Measurements from ENCODE around the gene GASK1A.

The GASK1A gene

DNA sequence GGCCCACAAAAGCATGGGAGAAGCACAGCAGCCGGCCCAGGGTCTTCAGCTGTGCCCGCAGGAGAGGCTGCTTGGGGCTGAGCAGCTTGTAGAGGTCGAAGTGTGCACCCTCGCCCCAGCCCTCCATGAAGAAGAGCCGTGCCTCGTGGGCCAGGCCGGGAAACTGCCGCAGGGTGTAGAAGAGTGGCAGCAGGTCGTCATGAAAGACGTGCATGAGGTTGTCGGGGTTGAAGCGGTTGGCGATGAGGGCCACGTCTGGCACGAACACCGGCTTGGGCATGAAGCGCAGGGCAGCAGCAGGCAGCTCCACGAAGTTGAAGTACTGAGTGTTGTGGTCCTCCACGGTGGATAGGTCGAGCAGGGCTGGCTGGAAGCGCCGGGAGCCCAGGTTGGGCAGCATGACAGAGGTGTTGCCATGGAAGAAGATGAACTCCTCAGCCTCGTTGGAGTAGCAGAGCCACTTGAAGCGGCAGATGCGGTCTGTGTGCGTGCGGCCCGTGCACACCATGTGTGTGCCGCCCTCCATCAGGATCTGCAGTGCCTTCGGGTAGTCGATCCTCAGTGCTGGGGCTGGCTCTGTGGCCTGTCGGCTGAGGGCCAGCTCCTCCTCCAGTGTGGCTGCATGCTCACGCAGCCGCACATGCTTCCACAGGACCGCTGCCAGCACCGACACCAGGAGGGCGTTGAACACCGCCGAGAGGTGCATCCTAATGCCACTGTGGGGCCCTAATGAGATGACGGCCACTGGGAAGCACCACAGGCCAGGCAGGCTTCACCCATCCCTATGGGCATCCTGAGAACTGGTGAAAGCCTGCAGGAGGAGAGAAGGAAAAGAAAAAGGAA is 101.8 kb downstream of the GASK1A start:
- no peak for TF ChIP-seq SNAI2 (CRISPR knock-in tag; IDR thresholded peaks at IDR 0.05)
- no peak for TF ChIP-seq RARB (CRISPR knock-in tag; IDR thresholded peaks at IDR 0.05)
- no peak for TF ChIP-seq PATZ1 (CRISPR knock-in tag; IDR thresholded peaks at IDR 0.05; ENCODE audit: borderline replicate concordance)
- no peak for TF ChIP-seq TOX (CRISPR knock-in tag; IDR thresholded peaks at IDR 0.05; ENCODE audit: borderline replicate concordance)
- no peak for TF ChIP-seq BACH2 (CRISPR knock-in tag; IDR thresholded peaks at IDR 0.05; ENCODE audit: borderline replicate concordance)
- no peak for TF ChIP-seq ZC3H10 (CRISPR knock-in tag; IDR thresholded peaks at IDR 0.05)
- TF ChIP-seq, protein P1, sequence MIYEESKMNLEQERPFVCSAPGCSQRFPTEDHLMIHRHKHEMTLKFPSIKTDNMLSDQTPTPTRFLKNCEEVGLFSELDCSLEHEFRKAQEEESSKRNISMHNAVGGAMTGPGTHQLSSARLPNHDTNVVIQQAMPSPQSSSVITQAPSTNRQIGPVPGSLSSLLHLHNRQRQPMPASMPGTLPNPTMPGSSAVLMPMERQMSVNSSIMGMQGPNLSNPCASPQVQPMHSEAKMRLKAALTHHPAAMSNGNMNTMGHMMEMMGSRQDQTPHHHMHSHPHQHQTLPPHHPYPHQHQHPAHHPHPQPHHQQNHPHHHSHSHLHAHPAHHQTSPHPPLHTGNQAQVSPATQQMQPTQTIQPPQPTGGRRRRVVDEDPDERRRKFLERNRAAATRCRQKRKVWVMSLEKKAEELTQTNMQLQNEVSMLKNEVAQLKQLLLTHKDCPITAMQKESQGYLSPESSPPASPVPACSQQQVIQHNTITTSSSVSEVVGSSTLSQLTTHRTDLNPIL (CRISPR knock-in tag; IDR thresholded peaks at IDR 0.05; ENCODE audit: low read depth), result no peak
- no peak for TF ChIP-seq PPARA (CRISPR knock-in tag; IDR thresholded peaks at IDR 0.05; ENCODE audit: borderline replicate concordance)
- TF ChIP-seq ZFP30 (CRISPR knock-in tag; IDR thresholded peaks at IDR 0.05), result no peak
- ATAC-seq, result no peak

GRCh38 chr3:43081796-43082195 is 102.7 kb downstream of the GASK1A start:
- no peak for TF ChIP-seq ZNF565 (CRISPR knock-in tag; conservative IDR thresholded peaks at IDR 0.05; ENCODE audit: low read depth)
- TF ChIP-seq OSR1 (CRISPR knock-in tag; IDR thresholded peaks at IDR 0.05), result no peak
- TF ChIP-seq, protein P1 (CRISPR knock-in tag; IDR thresholded peaks at IDR 0.05; ENCODE audit: low read depth), result no peak
- TF ChIP-seq SNAI2 (CRISPR knock-in tag; IDR thresholded peaks at IDR 0.05), result no peak
- TF ChIP-seq RARB (CRISPR knock-in tag; IDR thresholded peaks at IDR 0.05), result no peak
- TF ChIP-seq, protein P2, sequence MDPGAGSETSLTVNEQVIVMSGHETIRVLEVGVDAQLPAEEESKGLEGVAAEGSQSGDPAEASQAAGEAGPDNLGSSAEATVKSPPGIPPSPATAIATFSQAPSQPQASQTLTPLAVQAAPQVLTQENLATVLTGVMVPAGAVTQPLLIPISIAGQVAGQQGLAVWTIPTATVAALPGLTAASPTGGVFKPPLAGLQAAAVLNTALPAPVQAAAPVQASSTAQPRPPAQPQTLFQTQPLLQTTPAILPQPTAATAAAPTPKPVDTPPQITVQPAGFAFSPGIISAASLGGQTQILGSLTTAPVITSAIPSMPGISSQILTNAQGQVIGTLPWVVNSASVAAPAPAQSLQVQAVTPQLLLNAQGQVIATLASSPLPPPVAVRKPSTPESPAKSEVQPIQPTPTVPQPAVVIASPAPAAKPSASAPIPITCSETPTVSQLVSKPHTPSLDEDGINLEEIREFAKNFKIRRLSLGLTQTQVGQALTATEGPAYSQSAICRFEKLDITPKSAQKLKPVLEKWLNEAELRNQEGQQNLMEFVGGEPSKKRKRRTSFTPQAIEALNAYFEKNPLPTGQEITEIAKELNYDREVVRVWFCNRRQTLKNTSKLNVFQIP (CRISPR knock-in tag; IDR thresholded peaks at IDR 0.05; ENCODE audit: borderline replicate concordance, low read depth), result no peak
- TF ChIP-seq TOX (CRISPR knock-in tag; IDR thresholded peaks at IDR 0.05; ENCODE audit: borderline replicate concordance), result no peak
- no peak for TF ChIP-seq ZFP30 (CRISPR knock-in tag; IDR thresholded peaks at IDR 0.05)
- TF ChIP-seq ZNF8 (CRISPR knock-in tag; IDR thresholded peaks at IDR 0.05), result no peak
- TF ChIP-seq BACH2 (CRISPR knock-in tag; IDR thresholded peaks at IDR 0.05; ENCODE audit: borderline replicate concordance), result no peak
- no peak for TF ChIP-seq PPARA (CRISPR knock-in tag; IDR thresholded peaks at IDR 0.05; ENCODE audit: borderline replicate concordance)
- no peak for TF ChIP-seq ZC3H10 (CRISPR knock-in tag; IDR thresholded peaks at IDR 0.05)
- no peak for TF ChIP-seq ISL1 (CRISPR knock-in tag; IDR thresholded peaks at IDR 0.05)
- no peak for TF ChIP-seq CSDC2 (CRISPR knock-in tag; IDR thresholded peaks at IDR 0.05)
- no peak for TF ChIP-seq ESRRG (CRISPR knock-in tag; IDR thresholded peaks at IDR 0.05)
- TF ChIP-seq TSHZ2 (CRISPR knock-in tag; IDR thresholded peaks at IDR 0.05), result no peak
- TF ChIP-seq TCF4 (CRISPR knock-in tag; IDR thresholded peaks at IDR 0.05; ENCODE audit: borderline replicate concordance), result no peak
- no peak for TF ChIP-seq ARNTL (CRISPR knock-in tag; IDR thresholded peaks at IDR 0.05; ENCODE audit: borderline replicate concordance, low read depth)
- TF ChIP-seq, protein P3, sequence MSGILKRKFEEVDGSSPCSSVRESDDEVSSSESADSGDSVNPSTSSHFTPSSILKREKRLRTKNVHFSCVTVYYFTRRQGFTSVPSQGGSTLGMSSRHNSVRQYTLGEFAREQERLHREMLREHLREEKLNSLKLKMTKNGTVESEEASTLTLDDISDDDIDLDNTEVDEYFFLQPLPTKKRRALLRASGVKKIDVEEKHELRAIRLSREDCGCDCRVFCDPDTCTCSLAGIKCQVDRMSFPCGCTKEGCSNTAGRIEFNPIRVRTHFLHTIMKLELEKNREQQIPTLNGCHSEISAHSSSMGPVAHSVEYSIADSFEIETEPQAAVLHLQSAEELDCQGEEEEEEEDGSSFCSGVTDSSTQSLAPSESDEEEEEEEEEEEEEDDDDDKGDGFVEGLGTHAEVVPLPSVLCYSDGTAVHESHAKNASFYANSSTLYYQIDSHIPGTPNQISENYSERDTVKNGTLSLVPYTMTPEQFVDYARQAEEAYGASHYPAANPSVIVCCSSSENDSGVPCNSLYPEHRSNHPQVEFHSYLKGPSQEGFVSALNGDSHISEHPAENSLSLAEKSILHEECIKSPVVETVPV (CRISPR knock-in tag; IDR thresholded peaks at IDR 0.05), result no peak
- TF ChIP-seq GLIS3 (CRISPR knock-in tag; IDR thresholded peaks at IDR 0.05), result no peak
- no peak for ATAC-seq

All from SK-N-SH treated with all-trans-retinoic acid at 6 μM for 48 hours (cell line).